ENCODE results near the gene LBP. TPM values are rescaled to one million over a fixed set of nuclear protein-coding genes. Genes with fewer than 3 reads are reported as not detected.

Gene LBP
- total RNA-seq: not detected in 2 replicates
- long read RNA-seq: 0 reads

DNA sequence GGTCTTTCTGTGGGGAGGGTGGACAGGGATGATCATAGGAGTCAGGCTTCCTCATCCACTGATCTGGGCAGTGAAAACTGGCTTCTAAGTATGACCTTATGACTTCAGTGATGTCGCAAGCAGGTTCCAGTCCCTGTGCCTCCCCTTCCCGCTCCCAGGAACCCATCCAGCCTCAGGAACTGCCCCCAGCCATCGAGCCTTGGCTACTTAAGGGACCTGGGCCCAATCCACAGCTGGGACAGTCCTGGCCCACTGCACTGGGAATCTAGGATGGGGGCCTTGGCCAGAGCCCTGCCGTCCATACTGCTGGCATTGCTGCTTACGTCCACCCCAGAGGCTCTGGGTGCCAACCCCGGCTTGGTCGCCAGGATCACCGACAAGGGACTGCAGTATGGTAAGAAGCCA, at the start of gene LBP:
Gene LBP (plus strand): TSS at position 236 of the 405 bp plus-strand sequence. CDS start 35 bp downstream, at position 271.
- Mint-ChIP-seq H3K9me3 (ENCODE audit: low read depth) (no peaks in the 10 kb centered on the region), H3K4me1 (ENCODE audit: low read depth) (peaks cover 5% of the 10 kb centered on the region), H3K36me3 (ENCODE audit: insufficient read depth) (no peaks in the 10 kb centered on the region), H3K27ac (no peak within 1 kb of the TSS), H3K27me3 (peaks cover 4% of the 10 kb centered on the region), H3K4me3 (ENCODE audit: low read depth) (no peak within 1 kb of the TSS)
- TF ChIP-seq, protein P1, sequence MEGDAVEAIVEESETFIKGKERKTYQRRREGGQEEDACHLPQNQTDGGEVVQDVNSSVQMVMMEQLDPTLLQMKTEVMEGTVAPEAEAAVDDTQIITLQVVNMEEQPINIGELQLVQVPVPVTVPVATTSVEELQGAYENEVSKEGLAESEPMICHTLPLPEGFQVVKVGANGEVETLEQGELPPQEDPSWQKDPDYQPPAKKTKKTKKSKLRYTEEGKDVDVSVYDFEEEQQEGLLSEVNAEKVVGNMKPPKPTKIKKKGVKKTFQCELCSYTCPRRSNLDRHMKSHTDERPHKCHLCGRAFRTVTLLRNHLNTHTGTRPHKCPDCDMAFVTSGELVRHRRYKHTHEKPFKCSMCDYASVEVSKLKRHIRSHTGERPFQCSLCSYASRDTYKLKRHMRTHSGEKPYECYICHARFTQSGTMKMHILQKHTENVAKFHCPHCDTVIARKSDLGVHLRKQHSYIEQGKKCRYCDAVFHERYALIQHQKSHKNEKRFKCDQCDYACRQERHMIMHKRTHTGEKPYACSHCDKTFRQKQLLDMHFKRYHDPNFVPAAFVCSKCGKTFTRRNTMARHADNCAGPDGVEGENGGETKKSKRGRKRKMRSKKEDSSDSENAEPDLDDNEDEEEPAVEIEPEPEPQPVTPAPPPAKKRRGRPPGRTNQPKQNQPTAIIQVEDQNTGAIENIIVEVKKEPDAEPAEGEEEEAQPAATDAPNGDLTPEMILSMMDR (IDR thresholded peaks at IDR 0.05; ENCODE audit: unreplicated experiment): no peak
- DNase-seq (ENCODE audit: low spot score, unreplicated experiment): no peak

DNA sequence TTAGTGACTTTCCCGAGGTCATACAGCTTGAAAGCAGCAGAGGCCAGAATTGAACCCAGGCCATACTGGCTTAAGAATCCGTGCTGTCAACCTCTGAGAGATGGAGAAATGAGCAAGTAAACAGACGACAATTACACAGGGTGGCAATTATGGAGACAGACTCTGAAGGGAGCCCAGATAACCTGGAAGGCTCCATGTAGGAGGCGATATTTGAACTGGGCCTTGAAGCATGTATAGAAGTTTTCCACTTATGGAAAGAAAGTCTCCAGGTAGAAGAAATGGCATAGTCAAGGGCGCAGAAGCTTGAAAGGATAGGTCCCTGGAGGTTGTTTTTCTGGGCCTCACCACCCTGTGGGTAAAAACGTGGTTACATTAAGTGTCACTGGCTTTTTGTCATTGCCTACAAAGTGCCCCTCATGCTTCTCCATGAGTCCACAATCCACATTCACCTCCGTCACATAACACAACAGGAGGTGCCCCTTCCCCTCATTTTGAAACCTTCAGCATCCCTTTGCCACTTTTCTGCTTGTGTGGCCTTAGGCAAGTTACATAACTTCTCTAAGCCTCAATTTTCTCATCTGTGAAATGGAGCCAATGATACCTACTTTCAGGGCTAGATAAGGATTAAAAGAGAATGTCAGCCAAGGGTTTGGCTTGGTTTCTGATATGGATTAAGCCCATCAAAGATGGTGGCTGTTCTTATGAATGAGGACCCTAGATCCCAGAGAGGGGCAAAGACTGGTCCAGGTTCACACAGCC, 48.2 kb upstream of the LBP start:
- peaks cover 2% of the 10 kb centered on the region for H3K27me3 Mint-ChIP-seq
- DNase-seq (ENCODE audit: low spot score, unreplicated experiment): no peak
- TF ChIP-seq, protein P1 (IDR thresholded peaks at IDR 0.05; ENCODE audit: unreplicated experiment): no peak
- H3K4me3 Mint-ChIP-seq (ENCODE audit: low read depth): no peak overlapping the region
- H3K9me3 Mint-ChIP-seq (ENCODE audit: low read depth): no peaks in the 10 kb centered on the region
- no peak overlapping the region for H3K27ac Mint-ChIP-seq
- no peaks in the 10 kb centered on the region for H3K36me3 Mint-ChIP-seq (ENCODE audit: insufficient read depth)
- H3K4me1 Mint-ChIP-seq (ENCODE audit: low read depth): peaks cover 17% of the 10 kb centered on the region

DNA sequence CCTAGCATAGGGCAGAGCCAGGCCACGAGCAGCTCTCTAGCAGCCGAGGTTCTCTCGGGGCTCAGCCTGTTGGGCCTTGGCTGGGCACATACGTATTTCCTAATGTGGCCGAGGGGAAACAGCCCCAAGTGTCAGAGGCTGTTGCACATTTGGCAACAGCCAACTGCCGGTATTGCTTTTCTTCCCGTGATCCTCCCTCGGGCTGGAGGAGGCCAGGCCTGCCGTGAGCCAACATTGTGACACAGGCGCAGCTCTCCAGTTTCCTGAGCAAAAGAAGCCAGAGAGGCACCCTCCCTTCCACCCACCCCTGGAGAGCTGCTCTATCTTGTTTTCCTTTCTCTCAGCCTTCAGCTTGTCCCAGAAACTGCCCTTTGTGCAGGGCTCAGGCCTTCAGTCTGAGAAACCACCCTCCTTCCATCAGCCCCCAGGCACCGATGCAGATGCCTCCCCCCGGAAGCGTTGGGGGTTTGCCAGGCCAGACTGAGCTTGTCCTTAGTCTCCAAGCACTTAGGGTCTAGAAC, 47.5 kb upstream of the LBP start:
- TF ChIP-seq, protein P1 (IDR thresholded peaks at IDR 0.05; ENCODE audit: unreplicated experiment): no peak
- H3K36me3 Mint-ChIP-seq (ENCODE audit: insufficient read depth): no peaks in the 10 kb centered on the region
- H3K27ac Mint-ChIP-seq: no peak overlapping the region
- no peak overlapping the region for H3K4me3 Mint-ChIP-seq (ENCODE audit: low read depth)
- H3K9me3 Mint-ChIP-seq (ENCODE audit: low read depth): no peaks in the 10 kb centered on the region
- DNase-seq (ENCODE audit: low spot score, unreplicated experiment): no peak
- peaks cover 6% of the 10 kb centered on the region for H3K27me3 Mint-ChIP-seq
- peaks cover 11% of the 10 kb centered on the region for H3K4me1 Mint-ChIP-seq (ENCODE audit: low read depth)

DNA sequence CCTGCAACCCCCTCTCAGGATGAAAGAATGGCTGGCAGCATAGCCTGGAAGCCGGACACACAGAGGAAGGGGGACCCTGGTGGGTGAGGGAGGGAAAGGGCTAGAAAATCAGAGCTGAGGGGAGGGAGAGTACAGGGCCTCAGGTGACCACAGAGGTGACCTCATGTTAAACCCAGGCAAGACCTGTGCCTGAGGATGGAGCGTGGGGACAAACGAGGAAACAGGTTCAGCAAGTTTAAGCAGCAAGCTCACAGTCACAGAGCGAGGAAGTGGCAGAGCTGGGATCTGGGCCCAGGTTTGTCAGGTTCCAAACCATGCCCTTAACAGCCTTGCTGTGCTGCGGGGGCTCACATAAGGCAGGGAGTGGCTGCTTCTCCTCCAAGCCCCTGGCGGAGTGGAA, 46.3 kb upstream of the LBP start:
- peak; percentile 29 for DNase-seq (ENCODE audit: low spot score, unreplicated experiment)
- Mint-ChIP-seq H3K4me3 (ENCODE audit: low read depth) (no peak overlapping the region), H3K4me1 (ENCODE audit: low read depth) (peaks cover 9% of the 10 kb centered on the region), H3K9me3 (ENCODE audit: low read depth) (no peaks in the 10 kb centered on the region), H3K27ac (peak overlapping the region; percentile 82), H3K27me3 (peaks cover 6% of the 10 kb centered on the region), H3K36me3 (ENCODE audit: insufficient read depth) (no peaks in the 10 kb centered on the region)
- TF ChIP-seq, protein P1 (IDR thresholded peaks at IDR 0.05; ENCODE audit: unreplicated experiment): no peak

GRCh38 chr20:38300438-38300837, 45.8 kb upstream of the LBP start:
- DNase-seq (ENCODE audit: low spot score, unreplicated experiment): no peak
- peaks cover 9% of the 10 kb centered on the region for H3K4me1 Mint-ChIP-seq (ENCODE audit: low read depth)
- no peaks in the 10 kb centered on the region for H3K36me3 Mint-ChIP-seq (ENCODE audit: insufficient read depth)
- no peak overlapping the region for H3K4me3 Mint-ChIP-seq (ENCODE audit: low read depth)
- H3K27me3 Mint-ChIP-seq: peaks cover 6% of the 10 kb centered on the region
- TF ChIP-seq, protein P1 (IDR thresholded peaks at IDR 0.05; ENCODE audit: unreplicated experiment): no peak
- H3K27ac Mint-ChIP-seq: peak overlapping the region; percentile 19
- no peaks in the 10 kb centered on the region for H3K9me3 Mint-ChIP-seq (ENCODE audit: low read depth)
